ENCODE measurements around the gene EPG5.

The EPG5 gene

DNA sequence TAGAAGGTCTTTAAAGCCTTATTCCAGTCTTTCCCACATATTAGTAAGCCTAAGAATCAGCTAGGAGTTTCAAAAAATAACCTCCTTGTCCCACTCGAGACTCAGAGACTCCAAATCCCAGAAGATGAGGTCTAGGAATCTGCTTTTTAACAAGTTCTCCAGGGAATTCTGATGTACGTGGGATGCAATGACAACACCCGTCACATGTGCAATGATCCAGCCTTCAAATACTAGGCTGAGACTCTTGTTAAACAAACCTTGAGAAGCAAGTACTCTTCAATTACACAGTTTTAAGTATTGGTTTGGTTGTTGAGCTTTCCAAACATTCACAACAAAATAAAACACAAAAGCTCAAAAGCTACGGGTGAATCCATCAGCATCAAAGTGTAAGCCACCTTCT, 53.9 kb downstream of the EPG5 start:
- DNase-seq (ENCODE audit: low read depth in 2 of 2) = no peak

GRCh38 chr18:45910405-45911023, 56.6 kb downstream of the EPG5 start:
- DNase-seq (ENCODE audit: low read depth in 2 of 2) = peak; percentile 13 to 36

DNA sequence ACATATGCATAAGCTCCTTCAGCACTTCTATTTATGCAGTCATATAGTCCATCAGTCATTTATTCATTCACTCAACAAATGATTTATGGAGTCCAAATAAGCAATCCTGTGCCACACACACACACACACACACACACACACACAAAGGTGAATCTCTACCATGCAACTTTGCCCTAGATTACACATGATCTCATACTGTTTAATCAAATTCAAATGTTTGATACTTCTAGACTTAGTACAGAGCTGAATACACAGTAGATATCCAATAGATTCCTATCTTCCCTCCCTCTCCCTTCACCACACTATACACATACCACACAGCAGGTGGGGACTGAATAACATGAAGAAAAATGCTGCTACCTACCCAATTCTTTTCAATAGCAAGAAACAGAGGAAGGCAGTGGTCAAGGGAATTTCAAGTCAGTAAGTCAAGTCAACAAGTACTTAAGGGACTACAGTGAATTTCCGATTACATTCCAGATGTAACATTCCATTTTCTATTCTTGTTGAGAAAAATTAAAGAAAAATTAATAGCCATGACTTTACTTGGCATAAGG, 65.4 kb downstream of the EPG5 start:
- no peak for DNase-seq (ENCODE audit: low read depth in 2 of 2)

DNA sequence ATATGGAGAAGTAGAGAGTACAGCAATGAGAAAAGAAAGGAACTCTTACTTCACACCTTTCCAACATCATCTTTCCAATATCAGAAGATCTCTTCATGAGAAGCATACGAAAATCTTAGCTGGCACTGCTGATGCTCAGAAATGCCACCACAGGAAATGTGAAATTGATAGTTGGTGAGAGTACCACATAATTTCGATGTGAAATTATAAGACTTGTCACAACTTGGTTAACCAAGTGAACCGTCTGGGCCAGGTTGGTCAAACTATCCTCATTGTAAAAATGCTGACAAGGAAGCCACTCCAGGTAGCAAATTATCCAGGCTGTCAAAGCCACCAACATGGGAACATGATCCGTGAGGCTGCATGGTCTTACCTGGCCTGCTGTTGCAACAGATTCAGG, 66.5 kb downstream of the EPG5 start:
- DNase-seq (ENCODE audit: low read depth in 2 of 2) = no peak

DNA sequence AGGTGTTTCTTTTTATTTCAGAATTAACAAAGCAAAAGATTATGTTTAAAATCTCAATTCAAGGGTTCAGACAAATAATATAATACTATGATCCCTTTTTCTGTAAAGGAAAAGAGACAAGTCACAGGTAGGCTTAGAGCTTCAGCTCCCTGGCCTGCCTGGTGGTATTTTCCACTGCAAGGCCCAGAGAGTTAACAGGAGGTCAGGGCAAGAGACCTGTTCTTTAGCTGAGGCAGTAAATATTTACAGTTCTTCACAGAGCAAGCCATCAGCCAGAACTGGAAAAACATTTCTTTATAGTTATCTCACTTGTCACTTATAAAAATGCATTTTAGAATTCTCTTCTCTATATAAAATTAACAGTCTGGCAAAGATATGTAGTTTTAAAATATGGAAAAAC, 70.1 kb downstream of the EPG5 start:
- DNase-seq (ENCODE audit: low read depth in 2 of 2) = no peak

DNA sequence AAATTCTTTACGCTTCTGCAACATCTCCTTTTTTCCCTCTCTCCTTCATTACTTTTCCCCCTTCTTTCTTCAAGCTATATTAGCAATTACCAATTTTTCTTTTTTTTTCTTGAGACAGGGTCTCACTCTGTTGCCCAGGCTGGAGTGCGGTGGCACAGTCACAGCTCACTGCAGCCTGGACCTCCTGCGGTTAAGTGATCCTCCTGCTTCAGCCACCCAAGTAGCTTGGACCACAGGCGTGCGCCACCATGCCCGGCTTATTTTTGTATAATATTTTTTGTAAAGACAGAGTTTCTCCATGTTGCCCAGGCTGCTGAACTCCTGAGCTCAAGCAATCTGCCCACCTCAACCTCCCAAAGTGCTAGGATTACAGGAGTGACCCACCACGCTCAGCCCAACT, 70.7 kb downstream of the EPG5 start:
- DNase-seq (ENCODE audit: low read depth in 2 of 2) = no peak

DNA sequence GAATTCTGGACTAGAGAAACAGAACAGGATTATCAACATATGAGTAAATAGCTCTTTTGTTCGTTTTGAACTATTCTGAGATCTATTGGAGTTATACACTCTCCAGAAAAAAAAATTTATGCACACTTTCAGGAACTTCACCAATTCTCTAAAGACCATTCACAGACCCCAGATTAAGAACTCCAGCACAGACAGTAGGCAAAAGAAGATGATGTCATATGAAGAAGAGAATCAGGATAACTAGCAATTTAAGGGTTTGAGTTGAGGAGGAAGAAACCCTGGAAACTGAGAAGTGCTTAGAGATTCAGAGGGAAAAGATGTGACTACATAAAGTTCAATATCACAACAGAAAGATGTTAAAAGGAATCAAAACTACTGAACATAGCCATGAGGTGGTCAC, 71.8 kb downstream of the EPG5 start:
- DNase-seq (ENCODE audit: low read depth in 2 of 2) = no peak

GRCh38 chr18:45894818-45895217, 72.3 kb downstream of the EPG5 start:
- DNase-seq (ENCODE audit: low read depth in 2 of 2) = no peak

DNA sequence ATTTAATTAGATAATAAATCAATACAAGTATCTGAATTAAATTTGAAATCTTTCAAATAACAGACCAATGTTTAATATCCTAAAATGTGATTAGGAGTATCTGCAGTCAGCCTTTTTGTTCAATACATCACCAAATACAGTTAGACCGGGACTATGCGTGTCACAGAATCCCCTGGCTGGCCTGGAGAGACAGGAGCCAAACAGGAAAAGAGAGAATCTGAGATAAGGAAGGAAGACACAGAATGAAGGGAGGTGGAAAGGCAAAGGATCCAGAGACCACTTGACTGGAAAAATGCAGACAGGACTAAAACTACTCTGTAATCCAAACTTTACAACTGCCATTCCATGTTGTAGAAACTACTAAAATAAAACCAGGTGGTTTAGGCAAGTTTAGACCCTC, 75.3 kb downstream of the EPG5 start:
- no peak for DNase-seq (ENCODE audit: low read depth in 2 of 2)

- DNase-seq (ENCODE audit: low read depth in 2 of 2) = no peak
Observed at GRCh38 chr18:45890606-45891005, 76.5 kb downstream of the EPG5 start.

GRCh38 chr18:45889419-45890064, 77.6 kb downstream of the EPG5 start:
- no peak for DNase-seq (ENCODE audit: low read depth in 2 of 2)

DNA sequence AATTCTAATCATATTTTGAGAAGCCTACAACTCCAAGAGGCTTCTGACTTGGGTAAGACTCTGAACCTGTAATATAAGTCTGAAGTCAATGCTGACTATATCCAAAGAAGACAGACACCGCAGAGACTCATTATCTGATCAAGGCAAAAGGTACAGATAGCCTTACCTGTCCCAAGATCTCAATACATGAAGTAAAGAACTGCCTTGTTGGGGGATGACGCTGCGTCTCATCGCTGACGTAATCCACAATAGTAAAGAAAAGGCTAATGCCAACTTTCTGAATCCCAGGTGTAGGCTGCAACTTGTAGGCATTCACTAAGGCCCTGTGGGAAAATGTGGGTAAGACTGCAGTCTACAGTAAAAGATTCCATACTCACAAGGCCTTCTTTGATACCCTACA, 79.5 kb downstream of the EPG5 start:
- no peak for DNase-seq (ENCODE audit: low read depth in 2 of 2)

DNA sequence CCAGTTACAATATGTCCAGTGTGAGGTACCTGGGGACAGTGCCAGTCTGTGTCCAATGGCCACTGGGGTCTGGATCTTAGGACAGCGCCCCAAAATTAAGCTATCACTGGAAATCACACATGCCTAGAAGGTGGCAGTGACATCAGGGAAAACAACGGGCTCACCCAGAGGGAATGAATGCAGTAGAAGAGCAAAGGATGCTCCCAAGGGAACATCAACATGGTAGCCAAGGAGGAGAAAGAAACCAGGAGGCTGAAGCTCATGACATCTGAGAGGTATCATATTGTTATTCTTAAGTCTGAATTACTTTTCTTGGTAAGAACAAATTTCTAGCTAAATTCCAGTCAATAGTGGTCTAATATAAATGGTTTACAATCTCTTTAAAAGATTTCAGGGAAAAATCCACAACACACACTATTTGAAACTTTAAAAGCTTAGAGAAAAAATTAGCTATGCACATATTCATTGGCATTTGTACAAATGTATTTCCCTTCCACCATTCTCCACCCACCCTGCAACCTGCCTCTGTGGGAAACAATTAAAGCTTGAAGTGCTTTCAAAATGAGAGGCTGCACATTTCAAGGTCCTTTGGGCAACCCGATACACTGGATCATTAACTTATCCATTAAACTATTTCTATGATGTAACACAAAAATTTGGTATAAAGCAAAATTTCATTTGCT, 86.1 kb downstream of the EPG5 start:
- DNase-seq (ENCODE audit: low read depth in 2 of 2) = no peak

DNA sequence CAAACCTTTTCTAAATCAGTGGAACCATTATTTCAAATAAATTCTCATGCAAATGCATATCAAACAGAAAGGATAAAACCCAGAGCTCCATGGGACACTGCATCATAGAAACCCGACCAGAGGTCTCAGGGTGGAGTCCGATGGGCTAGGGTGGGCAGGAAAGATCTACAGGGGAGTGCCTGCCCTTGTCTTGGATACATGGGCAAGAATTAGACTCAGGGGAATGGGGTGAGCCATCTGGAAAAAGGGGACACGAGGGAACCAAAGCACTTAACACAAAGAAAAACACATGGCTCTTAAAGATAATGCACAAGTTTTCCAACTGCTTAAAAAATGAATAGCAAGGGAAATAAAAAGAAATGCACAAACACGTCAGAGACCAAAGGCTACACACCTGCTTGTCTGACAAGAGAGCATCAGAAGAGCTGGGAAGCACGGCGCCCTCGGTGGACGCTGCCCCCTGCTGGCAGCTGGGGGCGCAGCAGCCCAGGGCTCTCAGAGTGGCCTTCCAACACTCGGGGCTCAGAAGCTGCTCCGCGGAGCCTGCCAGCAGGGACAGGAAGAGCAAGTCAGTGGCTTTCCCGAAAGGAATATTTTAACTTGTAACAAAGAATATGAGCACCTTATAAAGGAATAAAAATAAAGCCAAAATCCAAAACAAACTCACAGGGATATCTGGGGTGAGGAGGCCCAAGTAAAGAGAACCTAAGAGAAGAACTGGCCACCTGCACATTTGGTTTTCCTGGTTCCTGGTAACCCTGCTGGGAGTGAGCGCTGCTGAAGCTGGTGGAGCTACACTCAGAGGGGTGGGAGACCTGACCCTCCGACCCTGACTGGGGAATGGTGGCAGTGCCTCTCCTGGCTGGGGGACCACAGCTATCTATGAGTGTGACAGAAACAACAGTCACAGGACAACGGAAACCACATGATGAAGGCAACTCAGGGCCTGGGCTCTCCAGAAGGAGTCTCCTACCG, 87.2 kb downstream of the EPG5 start:
- DNase-seq (ENCODE audit: low read depth in 2 of 2) = peak; percentile 31 to 37

DNA sequence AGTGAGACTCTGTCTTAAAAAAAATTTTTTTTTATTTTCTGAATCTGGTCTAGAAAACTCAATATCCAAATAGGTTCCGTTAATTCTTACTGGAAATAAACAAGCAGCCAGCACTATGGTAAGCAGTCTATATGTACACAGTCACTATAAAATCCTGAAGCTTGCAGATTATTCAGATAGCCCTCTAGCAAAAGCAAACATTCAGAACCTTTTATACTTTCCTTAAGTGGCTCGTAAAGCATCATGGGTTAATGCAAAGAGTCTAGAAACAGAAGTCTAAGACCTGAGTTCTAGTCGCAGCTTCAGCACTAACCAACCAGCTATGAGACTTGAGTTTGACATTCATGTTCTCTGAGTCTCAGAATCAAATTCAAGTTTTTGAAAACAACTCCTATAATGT, 89.7 kb downstream of the EPG5 start:
- DNase-seq (ENCODE audit: low read depth in 2 of 2) = no peak

- DNase-seq (ENCODE audit: low read depth in 2 of 2) = no peak
Observed at GRCh38 chr18:45876161-45876560, 91.0 kb downstream of the EPG5 start.

DNA sequence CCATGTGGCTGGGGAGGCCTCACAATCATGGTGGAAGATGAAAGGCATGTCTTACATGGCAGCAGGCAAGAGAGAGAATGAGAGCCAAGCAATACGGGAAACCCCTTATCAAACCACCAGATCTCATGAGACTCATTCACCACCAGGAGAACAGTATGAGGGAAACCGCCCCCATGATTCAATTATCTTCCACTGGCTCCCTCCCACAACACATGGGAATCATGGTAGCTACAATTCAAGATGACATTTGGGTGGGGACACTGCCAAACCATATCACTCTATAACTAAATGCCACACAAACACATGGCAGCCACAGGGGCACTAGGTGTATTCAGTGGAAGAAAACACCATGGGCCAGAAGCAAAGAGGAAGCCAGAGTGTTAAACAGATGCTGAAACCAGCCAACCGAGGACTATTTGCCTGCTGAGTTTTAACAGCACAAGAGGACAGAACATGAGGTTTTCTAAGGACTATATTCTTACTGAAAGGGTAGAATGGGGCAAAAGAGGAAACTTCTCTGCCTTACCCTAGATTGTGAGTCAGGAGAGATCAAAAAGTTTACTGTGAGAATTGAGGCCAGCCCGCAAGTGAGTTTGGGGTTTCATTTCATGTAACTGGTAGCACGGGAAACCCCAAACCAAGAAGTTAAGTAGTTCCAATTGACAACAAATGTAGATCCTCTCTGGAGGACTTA, 92.5 kb downstream of the EPG5 start:
- DNase-seq (ENCODE audit: low read depth in 2 of 2) = peak; percentile 17 to 46

GRCh38 chr18:45871431-45872084, 95.6 kb downstream of the EPG5 start:
- no peak for DNase-seq (ENCODE audit: low read depth in 2 of 2)

GRCh38 chr18:45870419-45870818, 96.7 kb downstream of the EPG5 start:
- no peak for DNase-seq (ENCODE audit: low read depth in 2 of 2)

DNA sequence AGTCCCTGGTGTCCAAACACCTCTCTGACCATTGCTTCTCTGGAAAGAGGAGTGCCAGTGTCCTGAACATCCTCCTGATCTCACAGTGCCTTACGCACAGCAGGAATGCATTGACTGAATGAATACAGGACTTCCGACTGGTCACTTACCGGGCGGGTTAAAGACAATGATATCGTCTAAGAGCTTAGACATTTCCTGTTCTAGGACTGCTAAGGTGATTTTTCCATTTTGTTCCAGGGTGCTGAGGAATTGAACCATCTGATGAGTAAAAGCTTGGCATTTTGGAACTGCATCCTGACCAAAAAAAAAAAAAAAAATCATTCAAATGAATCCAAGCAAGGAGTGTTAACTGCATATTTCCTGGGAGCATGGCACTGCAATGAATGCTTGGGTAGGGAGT, 101.7 kb downstream of the EPG5 start:
- no peak for DNase-seq (ENCODE audit: low read depth in 2 of 2)

DNA sequence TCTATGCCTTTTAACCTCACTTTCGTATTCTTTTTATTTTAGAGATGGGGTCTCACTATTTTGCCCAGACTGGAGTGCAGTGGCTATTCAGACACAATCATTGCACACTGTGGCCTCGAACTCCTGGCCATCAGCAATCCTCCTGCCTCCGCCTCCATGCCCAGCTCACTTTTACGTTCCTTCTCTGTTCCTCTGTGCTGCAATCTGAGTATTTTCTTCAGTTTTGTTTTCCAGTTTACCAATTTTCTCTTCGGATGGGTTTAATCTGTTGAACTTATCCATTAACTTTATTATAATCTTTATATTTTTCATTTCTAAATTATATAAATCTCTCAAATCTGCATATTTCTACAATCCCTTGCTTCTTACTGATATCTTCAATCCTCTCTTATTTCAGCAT, 103.0 kb downstream of the EPG5 start:
- DNase-seq (ENCODE audit: low read depth in 2 of 2) = no peak
